ENCODE data around the gene TGM3.

DNA sequence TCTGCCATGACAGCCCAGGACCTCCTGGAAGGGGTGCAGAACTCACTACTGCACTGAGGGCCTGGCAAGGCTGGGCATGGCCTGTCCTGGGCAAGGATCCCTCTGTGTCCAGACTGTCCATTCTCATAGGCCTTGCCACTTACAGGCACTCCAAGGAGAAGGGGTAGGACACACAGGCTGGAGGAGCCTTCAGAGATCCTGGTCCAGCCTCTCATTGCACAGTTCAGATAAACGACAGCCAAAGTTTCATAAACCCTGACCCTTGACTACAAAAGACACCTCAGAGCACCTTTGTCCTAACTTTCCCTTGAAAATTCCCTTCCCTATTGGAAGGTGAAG, 19.6 kb downstream of the TGM3 start:
- TF ChIP-seq FOXJ3 (CRISPR knock-in tag; IDR thresholded peaks at IDR 0.05; ENCODE audit: borderline replicate concordance) (no peak), CTCF (IDR thresholded peaks at IDR 0.05) (no peak), SP1 (CRISPR knock-in tag; conservative IDR thresholded peaks at IDR 0.05) (no peak), GTF2I (CRISPR knock-in tag; conservative IDR thresholded peaks at IDR 0.05) (no peak), NR3C1 (CRISPR knock-in tag; conservative IDR thresholded peaks at IDR 0.05; ENCODE audit: low read depth) (no peak), ZNF317 (CRISPR knock-in tag; IDR thresholded peaks at IDR 0.05; ENCODE audit: borderline replicate concordance, low read depth) (no peak), IRF2 (CRISPR knock-in tag; IDR thresholded peaks at IDR 0.05; ENCODE audit: borderline replicate concordance, low read depth) (no peak), ATF1 (CRISPR knock-in tag; IDR thresholded peaks at IDR 0.05) (no peak)
- TF ChIP-seq, protein P1, sequence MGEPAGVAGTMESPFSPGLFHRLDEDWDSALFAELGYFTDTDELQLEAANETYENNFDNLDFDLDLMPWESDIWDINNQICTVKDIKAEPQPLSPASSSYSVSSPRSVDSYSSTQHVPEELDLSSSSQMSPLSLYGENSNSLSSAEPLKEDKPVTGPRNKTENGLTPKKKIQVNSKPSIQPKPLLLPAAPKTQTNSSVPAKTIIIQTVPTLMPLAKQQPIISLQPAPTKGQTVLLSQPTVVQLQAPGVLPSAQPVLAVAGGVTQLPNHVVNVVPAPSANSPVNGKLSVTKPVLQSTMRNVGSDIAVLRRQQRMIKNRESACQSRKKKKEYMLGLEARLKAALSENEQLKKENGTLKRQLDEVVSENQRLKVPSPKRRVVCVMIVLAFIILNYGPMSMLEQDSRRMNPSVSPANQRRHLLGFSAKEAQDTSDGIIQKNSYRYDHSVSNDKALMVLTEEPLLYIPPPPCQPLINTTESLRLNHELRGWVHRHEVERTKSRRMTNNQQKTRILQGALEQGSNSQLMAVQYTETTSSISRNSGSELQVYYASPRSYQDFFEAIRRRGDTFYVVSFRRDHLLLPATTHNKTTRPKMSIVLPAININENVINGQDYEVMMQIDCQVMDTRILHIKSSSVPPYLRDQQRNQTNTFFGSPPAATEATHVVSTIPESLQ (CRISPR knock-in tag; IDR thresholded peaks at IDR 0.05): no peak
